ENCODE results near the gene MR1. TPM values are rescaled to one million over a fixed set of nuclear protein-coding genes. Genes with fewer than 3 reads are reported as not detected.

MR1 gene
- polyA plus RNA-seq, 10 donors: 3.9 to 5.2 (median 4.5) TPM

DNA sequence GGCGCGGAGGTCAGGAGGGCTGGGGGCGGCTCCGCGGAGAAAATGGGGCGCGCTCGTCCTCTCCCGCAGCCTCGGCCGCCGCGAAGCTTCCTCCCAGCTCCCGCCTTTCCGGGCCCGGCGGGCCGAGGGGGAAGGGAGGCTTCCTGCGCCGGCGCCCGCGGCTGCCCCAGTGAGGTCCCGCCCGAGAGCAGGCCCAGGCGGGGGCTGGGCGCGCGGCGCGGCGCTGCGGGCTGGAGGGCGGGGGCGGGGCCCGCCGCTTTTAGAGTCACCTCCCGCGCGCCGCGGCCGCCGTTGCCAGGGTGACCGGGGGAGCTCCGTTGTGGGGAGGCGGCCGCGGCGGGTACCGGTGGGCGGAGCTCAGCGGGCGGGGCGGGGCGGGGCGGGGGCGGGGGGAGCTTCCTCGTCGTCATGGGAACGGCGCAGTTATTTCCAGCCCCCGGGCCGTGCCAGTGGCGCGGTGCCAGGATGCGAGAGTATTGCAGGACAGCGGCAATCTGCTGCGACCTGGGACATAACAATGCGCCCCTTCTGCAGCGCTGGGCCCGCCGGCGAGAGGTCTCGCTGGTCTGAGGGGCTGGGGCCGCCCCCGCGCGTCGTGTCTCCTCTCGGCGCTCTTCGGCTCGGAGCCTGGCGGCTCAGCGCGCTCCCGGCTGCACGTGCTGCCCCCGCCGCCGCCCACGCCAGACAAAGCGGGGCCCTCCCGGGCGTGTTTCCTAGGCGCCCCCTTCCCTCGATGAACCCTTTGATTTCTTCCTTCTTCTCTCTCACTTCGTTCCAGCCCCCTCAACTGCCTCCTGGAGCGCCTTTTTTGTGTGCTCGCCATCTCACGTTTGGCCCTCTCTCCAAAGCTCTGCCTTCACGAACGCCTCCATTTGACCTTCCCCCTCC, 71.6 kb downstream of the MR1 start:
- peak; percentile 92 to 94 (median 92) for DNase-seq

DNA sequence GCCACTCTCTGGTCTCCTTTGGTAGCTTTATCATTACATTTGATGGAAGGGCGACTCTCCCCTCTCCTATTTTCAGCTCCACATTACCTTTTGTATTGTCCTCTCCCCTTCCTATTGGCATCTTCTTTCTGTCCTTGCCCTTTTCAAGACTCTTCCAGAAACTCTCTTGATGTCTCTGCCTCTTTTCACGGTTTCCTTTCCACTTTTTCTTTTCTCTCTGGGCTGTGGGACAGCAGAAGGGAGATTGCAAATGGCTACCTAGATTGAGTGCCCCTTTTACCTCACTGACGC, 72.2 kb downstream of the MR1 start:
- no peak for DNase-seq

DNA sequence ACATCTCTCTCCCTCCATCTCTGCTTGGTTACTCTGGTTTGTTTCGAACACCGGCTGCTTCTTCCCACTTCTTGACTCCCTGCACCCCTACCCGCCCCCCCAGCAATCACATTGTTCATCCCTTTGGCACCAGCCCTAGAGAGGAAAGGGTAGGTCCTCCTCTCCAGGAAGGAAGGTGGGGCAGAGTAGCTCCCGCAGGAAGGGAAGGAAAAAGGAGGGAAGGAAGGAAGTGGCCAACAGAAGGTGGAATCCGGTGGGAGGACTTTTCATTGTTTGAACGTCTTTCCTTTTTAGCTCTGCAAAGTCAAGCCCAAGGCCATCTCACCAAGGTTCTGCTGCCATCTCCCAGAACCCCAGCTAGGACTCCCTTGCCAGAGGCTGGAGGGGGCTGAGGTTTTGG, 72.7 kb downstream of the MR1 start:
- no peak for DNase-seq

DNA sequence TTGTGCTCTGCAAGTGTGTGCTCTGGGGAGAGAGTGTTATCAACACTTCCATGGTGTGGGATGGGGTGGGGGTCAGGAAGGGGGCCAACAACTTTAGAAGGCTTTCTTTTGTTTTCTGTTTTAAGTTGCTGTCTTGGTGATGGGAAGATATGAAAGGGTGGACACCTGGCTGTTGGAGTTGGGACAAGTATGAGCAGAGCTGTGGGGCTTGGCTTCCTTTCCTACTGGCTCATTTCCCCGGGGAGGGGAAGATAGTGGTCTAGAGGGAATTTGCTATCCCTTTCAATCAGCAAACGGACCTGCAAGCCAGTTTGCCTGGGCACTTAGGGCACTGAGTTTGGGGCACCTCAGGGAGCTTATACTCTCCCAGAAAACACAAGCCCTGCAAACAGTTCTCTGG, 73.9 kb downstream of the MR1 start:
- no peak for DNase-seq

DNA sequence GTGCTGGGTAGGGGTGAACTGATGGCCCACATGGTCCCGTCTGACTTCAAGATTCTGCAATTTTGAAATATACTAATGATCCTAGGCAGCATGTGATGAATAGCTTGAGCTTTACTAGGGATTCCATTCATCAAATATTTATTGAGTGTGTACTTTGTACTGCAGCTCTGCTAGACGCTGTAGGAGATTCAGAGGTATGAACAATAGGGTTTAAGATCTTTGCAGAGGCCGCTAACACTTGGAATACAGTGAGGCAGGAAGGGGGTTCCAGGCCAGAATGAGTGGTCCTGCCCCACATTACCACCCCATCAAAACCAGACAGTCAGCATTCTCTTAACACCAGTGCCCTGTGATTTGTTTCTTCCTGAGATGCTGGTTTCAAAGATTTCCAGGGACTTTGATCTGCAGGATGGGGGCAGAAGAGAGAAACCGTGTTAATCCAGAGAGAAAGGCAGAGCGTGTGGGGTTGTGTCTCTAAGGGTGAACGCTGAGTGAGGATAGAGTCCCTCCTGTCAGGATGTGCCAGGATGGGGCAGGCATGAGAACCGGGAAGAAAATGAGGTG, 74.6 kb downstream of the MR1 start:
- DNase-seq: no peak

DNA sequence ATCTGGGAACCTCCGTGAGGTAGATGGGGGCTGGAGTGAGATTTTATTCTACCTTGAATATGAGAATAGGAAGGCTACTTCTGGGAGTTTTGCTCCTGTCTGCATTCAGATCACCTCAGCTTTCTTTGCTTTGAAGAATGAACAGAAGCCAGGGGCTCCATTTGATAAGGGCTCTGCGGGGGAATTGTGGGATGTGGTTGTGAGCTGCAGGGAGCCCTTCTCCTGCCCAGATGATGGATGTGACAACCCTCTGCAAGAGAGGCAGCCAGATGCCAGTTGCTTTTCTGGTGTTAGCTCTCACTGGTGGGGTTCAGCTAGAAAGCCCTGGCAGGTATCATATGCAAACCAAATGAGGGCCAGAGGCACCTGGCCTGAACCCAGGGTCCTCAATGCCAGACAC, 76.2 kb downstream of the MR1 start:
- no peak for DNase-seq

Other genes with a start within 250 kb of the MR1 start
- 10 to 100 TPM in 5 of 10 donors, 1 to 10 TPM in 5; 7.1 to 13.3 (median 9.8) TPM for gene KIAA1614, start 121.1 kb upstream of the MR1 start, polyA plus RNA-seq (ENCODE audit: insufficient read length in 10 of 10)
- 10 to 100 TPM; 14.9 to 23.4 (median 18.2) TPM for gene STX6, start 11.1 kb upstream of the MR1 start, polyA plus RNA-seq (ENCODE audit: insufficient read length in 10 of 10)
- 10 to 100 TPM in 3 of 10 donors, 1 to 10 TPM in 7; 5.4 to 17.9 (median 8.3) TPM for gene IER5, start 54.7 kb downstream of the MR1 start, polyA plus RNA-seq (ENCODE audit: insufficient read length in 10 of 10)